HUES48 (cell line): ENCODE results near the gene STARD3.
A peak's percentile ranks its signal among the peaks of the same experiment; 100 is the strongest.

Source experiments
- H3K27ac ChIP-seq: one replicate; pipeline ENCODE4 v1.7.0; 2013; ENCODE audit warnings: low read depth, low read length, inconsistent platforms
- H3K27me3 ChIP-seq: 2 replicates; pipeline ENCODE4 v1.6.1; 2013; ENCODE audit warnings: mild to moderate bottlenecking, low read length; ENCODE audit not compliant: control insufficient read depth, insufficient read depth
- H3K36me3 ChIP-seq: 2 replicates; pipeline ENCODE4 v1.6.1; 2013; ENCODE audit warnings: low read length; ENCODE audit not compliant: control insufficient read depth, insufficient read depth
- H3K4me1 ChIP-seq: 2 replicates; pipeline ENCODE4 v1.6.1; 2013; ENCODE audit warnings: mild to moderate bottlenecking, low read length; ENCODE audit not compliant: control insufficient read depth, insufficient read depth
- H3K4me3 ChIP-seq: 2 replicates; pipeline ENCODE4 v1.5.1; 2013; ENCODE audit warnings: mild to moderate bottlenecking, low read depth, low read length
- H3K9ac ChIP-seq: 2 replicates; pipeline ENCODE4 v1.6.1; 2013; ENCODE audit warnings: mild to moderate bottlenecking, low read depth, low read length, moderate library complexity
- H3K9me3 ChIP-seq: 2 replicates; pipeline ENCODE4 v1.6.1; 2013; ENCODE audit warnings: low read length; ENCODE audit not compliant: control insufficient read depth, insufficient read depth

STARD3 gene

GRCh38 chr17:39663688-39664580, 27.0 kb downstream of the STARD3 start:
- Histone ChIP-seq H3K27me3 (peaks cover 25% of the 10 kb centered on the region), H3K27ac (peak overlapping the region; percentile 52), H3K36me3 (peaks cover 20% of the 10 kb centered on the region), H3K9me3 (no peaks in the 10 kb centered on the region), H3K9ac (no peak overlapping the region), H3K4me1 (peaks cover 49% of the 10 kb centered on the region), H3K4me3 (peak overlapping the region; percentile 46)

GRCh38 chr17:39664581-39665561, 27.9 kb downstream of the STARD3 start, which contains the start of gene TCAP:
TCAP (plus strand) TSS chr17:39665349; CDS start chr17:39665360, 11 bp downstream.
- no peak within 1 kb of the TSS for H3K9ac ChIP-seq
- peak within 1 kb of the TSS; percentile 46; the same call in 1 of the 2 replicates for H3K4me3 ChIP-seq
- no peak within 1 kb of the TSS for H3K27ac ChIP-seq
- H3K4me1 ChIP-seq: peaks cover 49% of the 10 kb centered on the region
- peaks cover 35% of the 10 kb centered on the region for H3K27me3 ChIP-seq
- no peaks in the 10 kb centered on the region for H3K9me3 ChIP-seq
- peaks cover 17% of the 10 kb centered on the region for H3K36me3 ChIP-seq

- Histone ChIP-seq H3K9me3 (no peaks in the 10 kb centered on the region), H3K27ac (no peak overlapping the region), H3K4me3 (no peak overlapping the region), H3K36me3 (peaks cover 9% of the 10 kb centered on the region; the same call in 1 of the 2 replicates), H3K27me3 (peaks cover 39% of the 10 kb centered on the region), H3K9ac (no peak overlapping the region), H3K4me1 (peaks cover 49% of the 10 kb centered on the region)
These were observed 28.8 kb downstream of the STARD3 start for GRCh38 chr17:39665642-39666224.

GRCh38 chr17:39666231-39666600, 29.3 kb downstream of the STARD3 start:
- Histone ChIP-seq H3K27ac (no peak overlapping the region), H3K9me3 (no peaks in the 10 kb centered on the region), H3K4me3 (no peak overlapping the region), H3K27me3 (peaks cover 39% of the 10 kb centered on the region), H3K9ac (no peak overlapping the region), H3K4me1 (peaks cover 49% of the 10 kb centered on the region), H3K36me3 (peaks cover 4% of the 10 kb centered on the region; the same call in 1 of the 2 replicates)

- Histone ChIP-seq H3K9ac (no peak overlapping the region), H3K4me1 (peaks cover 49% of the 10 kb centered on the region), H3K27ac (no peak overlapping the region), H3K4me3 (no peak overlapping the region; the same call in 1 of the 2 replicates), H3K27me3 (peaks cover 39% of the 10 kb centered on the region), H3K36me3 (no peaks in the 10 kb centered on the region), H3K9me3 (no peaks in the 10 kb centered on the region)
These were observed 29.8 kb downstream of the STARD3 start for GRCh38 chr17:39666601-39667261.

- no peak overlapping the region for H3K27ac ChIP-seq
- no peak overlapping the region for H3K9ac ChIP-seq
- H3K9me3 ChIP-seq: no peaks in the 10 kb centered on the region
- H3K36me3 ChIP-seq: no peaks in the 10 kb centered on the region
- H3K4me1 ChIP-seq: peaks cover 53% of the 10 kb centered on the region
- H3K27me3 ChIP-seq: peaks cover 39% of the 10 kb centered on the region
- H3K4me3 ChIP-seq: peak overlapping the region; percentile 60; the same call in 1 of the 2 replicates
These were observed 30.5 kb downstream of the STARD3 start for GRCh38 chr17:39667262-39667944.

- no peak within 1 kb of the TSS for H3K9ac ChIP-seq
- no peaks in the 10 kb centered on the region for H3K36me3 ChIP-seq
- H3K27ac ChIP-seq: no peak within 1 kb of the TSS
- peak within 1 kb of the TSS; percentile 60 for H3K4me3 ChIP-seq
- H3K9me3 ChIP-seq: no peaks in the 10 kb centered on the region
- H3K4me1 ChIP-seq: peaks cover 45% of the 10 kb centered on the region
- peaks cover 39% of the 10 kb centered on the region for H3K27me3 ChIP-seq
These were observed 31.3 kb downstream of the STARD3 start, which contains the start of gene PNMT for GRCh38 chr17:39667945-39668924. PNMT (plus strand) TSS chr17:39668453; CDS start chr17:39668476, 23 bp downstream.

- Histone ChIP-seq H3K27me3 (peaks cover 39% of the 10 kb centered on the region), H3K9me3 (no peaks in the 10 kb centered on the region), H3K36me3 (no peaks in the 10 kb centered on the region), H3K4me3 (no peak overlapping the region), H3K9ac (no peak overlapping the region), H3K4me1 (peaks cover 32% of the 10 kb centered on the region; the same call in 1 of the 2 replicates), H3K27ac (no peak overlapping the region)
These were observed 33.2 kb downstream of the STARD3 start for GRCh38 chr17:39669897-39670735.
